ENCODE data around the gene ARMC2. TPM values are rescaled to one million over a fixed set of nuclear protein-coding genes. Genes with fewer than 3 reads are reported as not detected.

The ARMC2 gene
- total RNA-seq, 2 experiments from 2014 or later = 2.7 to 4.6 TPM

DNA sequence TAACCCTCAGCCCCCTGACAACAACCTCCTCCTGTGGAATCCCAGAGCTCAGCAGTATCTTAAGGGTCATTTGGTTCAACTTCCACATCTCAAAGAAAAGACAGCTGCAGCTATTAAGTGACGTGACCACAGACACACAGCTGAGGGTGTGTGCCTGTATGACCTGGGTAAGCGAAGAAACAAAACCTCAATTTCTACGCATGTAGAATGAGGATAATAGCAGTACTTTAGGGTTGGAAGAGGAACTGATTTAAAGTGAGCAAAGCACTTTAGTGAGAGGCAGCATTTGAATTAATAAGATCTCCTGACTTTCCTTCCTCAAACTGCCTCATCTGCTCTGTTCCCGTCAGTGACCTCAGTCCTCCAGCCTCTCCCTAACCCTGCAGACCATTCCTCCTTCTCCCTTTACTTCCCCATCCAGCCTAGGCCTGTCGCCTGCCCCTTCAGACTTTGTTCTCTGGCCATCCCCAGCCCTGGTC, 6.8 kb upstream of the ARMC2 start:
- ChIA-PET CTCF (no interaction called here), POLR2A (interaction anchor here (0.5 kb wide), 1 partner anchor 26 kb away, joined by 5 read pairs; no protein-coding TSS in a partner anchor)
- no peak overlapping the region for H3K27ac Mint-ChIP-seq
- no peak for DNase-seq
- H3K9me3 Mint-ChIP-seq = no peaks in the 10 kb centered on the region
- peaks cover 2% of the 10 kb centered on the region for H3K27me3 Mint-ChIP-seq
- no peak for ATAC-seq
- TF ChIP-seq, protein P1, sequence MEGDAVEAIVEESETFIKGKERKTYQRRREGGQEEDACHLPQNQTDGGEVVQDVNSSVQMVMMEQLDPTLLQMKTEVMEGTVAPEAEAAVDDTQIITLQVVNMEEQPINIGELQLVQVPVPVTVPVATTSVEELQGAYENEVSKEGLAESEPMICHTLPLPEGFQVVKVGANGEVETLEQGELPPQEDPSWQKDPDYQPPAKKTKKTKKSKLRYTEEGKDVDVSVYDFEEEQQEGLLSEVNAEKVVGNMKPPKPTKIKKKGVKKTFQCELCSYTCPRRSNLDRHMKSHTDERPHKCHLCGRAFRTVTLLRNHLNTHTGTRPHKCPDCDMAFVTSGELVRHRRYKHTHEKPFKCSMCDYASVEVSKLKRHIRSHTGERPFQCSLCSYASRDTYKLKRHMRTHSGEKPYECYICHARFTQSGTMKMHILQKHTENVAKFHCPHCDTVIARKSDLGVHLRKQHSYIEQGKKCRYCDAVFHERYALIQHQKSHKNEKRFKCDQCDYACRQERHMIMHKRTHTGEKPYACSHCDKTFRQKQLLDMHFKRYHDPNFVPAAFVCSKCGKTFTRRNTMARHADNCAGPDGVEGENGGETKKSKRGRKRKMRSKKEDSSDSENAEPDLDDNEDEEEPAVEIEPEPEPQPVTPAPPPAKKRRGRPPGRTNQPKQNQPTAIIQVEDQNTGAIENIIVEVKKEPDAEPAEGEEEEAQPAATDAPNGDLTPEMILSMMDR (IDR thresholded peaks at IDR 0.05) = no peak
- H3K4me1 Mint-ChIP-seq (ENCODE audit: low read depth) = peaks cover 20% of the 10 kb centered on the region
- no peak overlapping the region for H3K4me3 Mint-ChIP-seq
- intact Hi-C loops (cut with micrococcal nuclease) = loop anchor here (10.0 kb wide), 1 partner anchor 233 kb away; no protein-coding TSS in a partner anchor
- H3K36me3 Mint-ChIP-seq (ENCODE audit: low read depth) = no peaks in the 10 kb centered on the region

DNA sequence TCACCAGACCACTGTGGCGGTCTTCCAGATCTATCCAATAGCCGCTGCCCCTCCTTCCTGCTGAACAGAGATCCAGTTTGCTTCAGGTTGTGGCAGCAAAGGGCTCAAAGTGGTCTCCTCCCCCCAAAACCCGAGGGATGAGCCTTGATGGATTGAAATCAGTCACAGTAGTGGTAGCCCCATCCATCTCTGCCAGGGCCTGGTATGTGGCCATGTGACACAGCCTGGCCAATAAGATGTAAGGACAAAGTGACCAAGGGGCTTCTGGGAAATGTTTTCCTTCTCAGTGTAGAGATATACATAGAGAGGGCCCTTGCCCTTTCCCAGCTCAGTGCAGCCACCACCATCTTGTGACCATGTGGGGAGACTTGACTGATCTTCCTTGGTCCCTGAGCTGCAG, 4.1 kb upstream of the ARMC2 start:
- no peak overlapping the region for H3K4me3 Mint-ChIP-seq
- TF ChIP-seq, protein P1 (IDR thresholded peaks at IDR 0.05) = no peak
- H3K4me1 Mint-ChIP-seq (ENCODE audit: low read depth) = peaks cover 18% of the 10 kb centered on the region
- H3K27ac Mint-ChIP-seq = no peak overlapping the region
- intact Hi-C loops (cut with micrococcal nuclease) = loop anchor here (10.0 kb wide), 1 partner anchor 231 kb away; no protein-coding TSS in a partner anchor
- H3K36me3 Mint-ChIP-seq (ENCODE audit: low read depth) = no peaks in the 10 kb centered on the region
- H3K9me3 Mint-ChIP-seq = no peaks in the 10 kb centered on the region
- DNase-seq = no peak
- CTCF ChIA-PET = interaction anchor here (0.9 to 1.3 kb wide), 2 partner anchors 31 to 39 kb away, joined by 3 to 4 read pairs; no protein-coding TSS in a partner anchor
- ATAC-seq = no peak
- POLR2A ChIA-PET = interaction anchor here (0.6 kb wide), 1 partner anchor 165 kb away, joined by 3 read pairs; no protein-coding TSS in a partner anchor
- no peaks in the 10 kb centered on the region for H3K27me3 Mint-ChIP-seq

- ATAC-seq (no peak), DNase-seq (no peak)
- no peaks in the 10 kb centered on the region for H3K36me3 Mint-ChIP-seq (ENCODE audit: low read depth)
- no peaks in the 10 kb centered on the region for H3K9me3 Mint-ChIP-seq
- intact Hi-C loops (cut with micrococcal nuclease) = loop anchor here (10.0 kb wide), 1 partner anchor 230 kb away; no protein-coding TSS in a partner anchor
- H3K4me1 Mint-ChIP-seq (ENCODE audit: low read depth) = peaks cover 19% of the 10 kb centered on the region
- H3K27ac Mint-ChIP-seq = no peak overlapping the region
- no peaks in the 10 kb centered on the region for H3K27me3 Mint-ChIP-seq
- H3K4me3 Mint-ChIP-seq = no peak overlapping the region
- POLR2A ChIA-PET = no interaction called here
- TF ChIP-seq, protein P1 (IDR thresholded peaks at IDR 0.05) = no peak
- CTCF ChIA-PET = interaction anchor here (1.0 to 4.3 kb wide), 5 partner anchors 9 to 304 kb away, joined by 3 to 19 read pairs (median 5); no protein-coding TSS in a partner anchor
These were observed 3.1 kb upstream of the ARMC2 start for GRCh38 chr6:108845145-108845544.

DNA sequence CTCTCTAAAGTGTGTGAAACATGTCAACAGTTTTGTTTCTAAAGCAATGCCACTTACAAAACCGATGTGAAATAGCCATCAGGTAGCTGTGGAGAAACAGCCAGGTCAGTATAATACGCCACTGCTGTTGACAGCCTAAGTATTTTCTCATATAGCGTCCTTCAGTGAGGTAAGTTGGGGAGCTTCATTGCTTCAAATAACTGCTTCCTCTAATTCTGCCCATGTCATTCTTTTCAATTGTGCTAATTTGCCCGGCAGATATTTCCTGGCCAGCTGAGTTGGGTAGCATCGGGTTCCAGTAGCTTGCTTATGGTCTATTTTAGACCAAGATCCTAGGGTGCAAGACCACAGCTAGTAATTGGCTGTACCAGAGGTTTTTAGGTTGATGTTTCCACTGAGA, 2.1 kb upstream of the ARMC2 start:
- intact Hi-C loops (cut with micrococcal nuclease) = loop anchor here (10.0 kb wide), 1 partner anchor 229 kb away; no protein-coding TSS in a partner anchor
- Mint-ChIP-seq H3K36me3 (ENCODE audit: low read depth) (no peaks in the 10 kb centered on the region), H3K27ac (no peak overlapping the region), H3K9me3 (no peaks in the 10 kb centered on the region), H3K4me3 (no peak overlapping the region), H3K27me3 (no peaks in the 10 kb centered on the region), H3K4me1 (ENCODE audit: low read depth) (peaks cover 29% of the 10 kb centered on the region)
- DNase-seq = no peak
- ChIA-PET POLR2A (no interaction called here), CTCF (interaction anchor here (0.6 to 4.3 kb wide), 9 partner anchors 10 to 305 kb away, joined by 3 to 19 read pairs (median 4); no protein-coding TSS in a partner anchor)
- TF ChIP-seq, protein P1 (IDR thresholded peaks at IDR 0.05) = no peak
- ATAC-seq = no peak

DNA sequence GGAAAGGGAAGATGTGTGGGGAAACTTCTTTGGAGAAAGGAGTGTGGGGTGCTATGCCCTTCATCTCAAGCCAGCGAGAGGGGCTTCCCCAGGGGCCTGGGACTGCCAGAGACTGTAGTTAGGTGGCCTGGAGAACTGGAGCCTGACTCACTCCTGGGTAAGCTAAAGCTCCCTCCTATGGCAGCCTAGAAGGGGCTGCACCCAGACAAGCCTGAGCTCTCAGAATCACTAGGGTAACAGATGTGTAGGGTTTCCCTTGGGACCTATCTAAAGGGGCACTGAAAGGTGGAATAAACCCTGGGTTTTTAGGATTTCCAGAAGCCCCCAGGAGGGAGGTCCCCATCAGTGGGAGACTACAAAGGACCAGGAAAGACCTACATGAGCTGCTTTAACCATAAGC, 1.6 kb upstream of the ARMC2 start:
- CTCF ChIA-PET = interaction anchor here (0.6 to 4.3 kb wide), 6 partner anchors 10 to 305 kb away, joined by 3 to 19 read pairs (median 4); no protein-coding TSS in a partner anchor

More for the DNA sequence above, 1.6 kb upstream of the ARMC2 start:
- no peaks in the 10 kb centered on the region for H3K36me3 Mint-ChIP-seq (ENCODE audit: low read depth)
- H3K4me3 Mint-ChIP-seq = no peak overlapping the region
- peak; percentile 44 for DNase-seq
- H3K9me3 Mint-ChIP-seq = no peaks in the 10 kb centered on the region
- intact Hi-C loops (cut with micrococcal nuclease) = loop anchor here (10.0 kb wide), 1 partner anchor 228 kb away; no protein-coding TSS in a partner anchor
- TF ChIP-seq, protein P1 (IDR thresholded peaks at IDR 0.05) = no peak
- no peak overlapping the region for H3K27ac Mint-ChIP-seq
- H3K27me3 Mint-ChIP-seq = no peaks in the 10 kb centered on the region
- POLR2A ChIA-PET = no interaction called here
- peak; percentile 28 for ATAC-seq
- peaks cover 31% of the 10 kb centered on the region for H3K4me1 Mint-ChIP-seq (ENCODE audit: low read depth)
